H7 (cell line): ENCODE data around the gene ALPL. TPM values are rescaled to one million over a fixed set of nuclear protein-coding genes. Genes with fewer than 3 reads are reported as not detected.

Source experiments
- DNase-seq: peaks from one replicate; pipeline ENCODE4 v3.0.0; 2012
- H3K27me3 ChIP-seq: 2 replicates; pipeline ENCODE4 v1.6.0; 2011; ENCODE audit warnings: mild to moderate bottlenecking, low read length; ENCODE audit not compliant: control insufficient read depth, insufficient read depth
- H3K36me3 ChIP-seq: replicated peaks from 2 replicates; pipeline ENCODE4 v1.5.1; 2011; ENCODE audit warnings: low read length; ENCODE audit not compliant: control insufficient read depth, insufficient read depth
- H3K4me3 ChIP-seq: 2 replicates; pipeline ENCODE4 v1.5.1; 2011; ENCODE audit warnings: low read depth, mild to moderate bottlenecking, control low read depth, low read length, moderate library complexity; ENCODE audit not compliant: insufficient read depth
- total RNA-seq: library from RNA; depleted of rRNA; stranded (reverse); fragments of >200 nt; shearing (Covaris generic); gene quantifications from 2 replicates; pipeline ENCODE4 v1.2.3, GENCODE V29; 2014

Gene ALPL
- total RNA-seq, 1 experiment from 2014 or later: 187 TPM

- Histone ChIP-seq H3K4me3 (no peak overlapping the region), H3K27me3 (no peaks in the 10 kb centered on the region), H3K36me3 (no peaks in the 10 kb centered on the region)
- no peak for DNase-seq
Observed at GRCh38 chr1:21579791-21580190, 70.6 kb downstream of the ALPL start.

DNA sequence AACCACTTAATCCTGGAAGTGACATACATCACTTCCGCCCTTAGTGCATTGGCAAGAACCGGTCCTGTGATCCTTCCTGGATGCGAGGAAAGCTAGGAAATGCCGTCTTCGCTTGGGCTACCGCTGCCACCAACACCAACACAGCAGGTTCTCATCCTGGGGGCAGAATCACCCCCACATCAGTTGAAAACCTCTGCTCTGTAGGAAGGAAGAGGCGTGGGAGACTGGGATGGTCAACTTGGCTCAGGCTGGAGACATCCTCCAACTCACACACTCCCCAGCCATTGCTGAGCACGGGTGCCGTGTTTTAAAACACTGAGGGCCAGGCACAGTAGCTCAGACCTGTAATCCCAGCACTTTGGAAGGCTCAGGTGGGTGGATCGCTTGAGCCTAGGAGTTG lies 74.9 kb downstream of the ALPL start:
- Histone ChIP-seq H3K4me3 (no peak overlapping the region), H3K36me3 (no peaks in the 10 kb centered on the region), H3K27me3 (peaks cover 3% of the 10 kb centered on the region; the same call in 1 of the 2 replicates)
- no peak for DNase-seq

DNA sequence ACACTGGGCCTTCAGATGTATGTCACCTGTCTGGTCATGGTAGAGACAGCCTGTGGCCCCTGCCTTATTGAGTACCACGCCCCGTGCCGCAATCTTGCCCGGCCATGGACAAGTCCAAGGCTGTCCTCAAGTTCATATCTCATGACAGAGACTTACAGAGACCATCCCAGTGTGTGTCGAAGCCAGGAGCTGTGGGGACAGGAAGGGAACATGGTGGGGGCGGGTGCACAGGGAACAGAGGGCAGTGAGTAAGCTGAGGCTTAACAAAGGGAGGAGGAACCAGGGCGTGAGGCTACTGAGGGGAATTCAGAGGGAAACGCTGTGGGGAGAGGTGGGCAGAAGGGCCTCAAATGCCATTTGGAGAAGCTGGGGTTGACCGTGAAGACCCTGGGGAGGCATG lies 75.8 kb downstream of the ALPL start:
- Histone ChIP-seq H3K36me3 (no peaks in the 10 kb centered on the region), H3K4me3 (no peak overlapping the region), H3K27me3 (peaks cover 3% of the 10 kb centered on the region; the same call in 1 of the 2 replicates)
- no peak for DNase-seq

GRCh38 chr1:21586222-21586621 lies 77.0 kb downstream of the ALPL start:
- Histone ChIP-seq H3K27me3 (peaks cover 3% of the 10 kb centered on the region; the same call in 1 of the 2 replicates), H3K36me3 (no peaks in the 10 kb centered on the region), H3K4me3 (no peak overlapping the region)
- DNase-seq: peak; percentile 79

- DNase-seq: peak; percentile 85
- no peaks in the 10 kb centered on the region for H3K36me3 ChIP-seq
- H3K27me3 ChIP-seq: peaks cover 3% of the 10 kb centered on the region; the same call in 1 of the 2 replicates
- no peak overlapping the region for H3K4me3 ChIP-seq
Observed at GRCh38 chr1:21586846-21587601, 77.8 kb downstream of the ALPL start.

DNA sequence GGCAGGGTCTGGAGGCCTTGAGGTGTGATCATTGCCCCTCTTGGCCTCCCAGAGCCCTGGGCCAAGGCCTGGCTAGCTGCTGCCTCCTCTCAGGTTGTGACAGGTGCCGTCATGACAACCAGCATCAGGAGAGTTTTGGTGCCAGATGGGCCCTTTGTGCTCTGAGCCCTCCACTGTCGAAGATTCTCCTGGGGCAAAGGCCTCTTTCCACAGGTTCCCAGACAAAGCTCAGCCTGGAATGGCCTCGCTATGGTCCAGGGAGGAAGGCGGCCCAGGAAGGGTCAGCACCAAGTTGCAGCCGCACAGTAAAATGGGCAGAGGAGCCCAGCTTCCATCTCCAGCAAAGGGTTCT lies 78.4 kb downstream of the ALPL start:
- H3K27me3 ChIP-seq: peaks cover 3% of the 10 kb centered on the region; the same call in 1 of the 2 replicates
- DNase-seq: no peak
- H3K4me3 ChIP-seq: no peak overlapping the region
- H3K36me3 ChIP-seq: no peaks in the 10 kb centered on the region

DNA sequence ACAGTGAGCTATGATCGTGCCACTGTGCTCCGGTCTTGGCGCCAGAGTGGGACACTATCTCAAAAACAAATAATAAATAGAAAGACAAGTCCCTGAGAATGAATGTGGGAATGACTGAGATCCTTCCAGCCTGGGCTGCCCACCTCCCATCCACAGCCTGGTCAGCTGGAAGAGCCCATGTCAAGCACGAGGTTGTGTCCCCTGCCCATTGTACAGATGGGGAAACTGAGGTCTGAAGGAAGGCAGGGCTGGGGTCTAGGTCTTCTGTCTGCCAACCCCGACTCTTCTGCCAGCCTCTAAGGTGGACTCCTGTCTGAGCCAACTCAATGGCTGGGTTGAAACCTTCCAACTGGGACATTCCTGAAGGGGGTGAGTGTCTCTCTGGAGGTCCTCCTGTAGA lies 80.4 kb downstream of the ALPL start:
- no peak for DNase-seq
- H3K36me3 ChIP-seq: no peaks in the 10 kb centered on the region

DNA sequence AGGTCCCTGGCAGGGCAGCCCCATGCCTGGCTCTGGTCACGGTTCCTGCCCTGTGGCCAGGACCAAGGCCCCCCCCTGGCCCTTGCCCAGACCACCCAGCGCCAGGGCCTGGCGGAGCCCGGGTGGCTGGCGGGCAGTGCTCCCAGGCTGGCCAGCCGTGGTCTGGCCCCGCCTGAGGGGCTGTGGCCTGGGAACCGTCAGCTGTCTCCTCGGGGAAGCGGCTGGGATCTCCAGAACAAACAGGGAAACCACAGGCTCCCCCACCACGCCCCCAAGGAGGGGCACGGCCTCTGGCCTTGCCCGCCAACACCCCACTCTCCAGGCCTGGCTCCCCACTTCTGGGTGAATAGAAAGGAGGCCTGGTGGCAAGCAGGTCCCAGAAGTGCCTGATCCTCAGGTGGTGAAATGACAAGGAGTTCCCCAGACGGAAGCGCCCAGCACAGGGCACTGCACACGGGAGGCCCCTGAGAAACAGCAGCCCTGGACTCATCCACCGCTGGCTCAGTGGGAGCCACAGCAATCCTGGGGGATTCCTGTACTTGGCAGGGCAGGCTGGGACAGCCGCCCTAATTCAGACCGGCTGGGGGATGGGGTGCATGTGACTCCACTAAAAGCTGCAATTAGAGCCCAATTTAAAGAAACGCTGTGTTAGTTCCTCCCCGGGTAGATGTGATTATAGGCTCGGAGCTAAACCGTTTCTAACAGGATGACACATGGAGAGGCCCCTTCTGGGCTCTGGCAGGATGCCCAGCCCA lies 81.1 kb downstream of the ALPL start:
- DNase-seq: peak; percentile 74
- peaks cover 3% of the 10 kb centered on the region; the same call in 1 of the 2 replicates for H3K27me3 ChIP-seq
- H3K36me3 ChIP-seq: no peaks in the 10 kb centered on the region
- H3K4me3 ChIP-seq: no peak overlapping the region

More for the DNA sequence above, 80.4 kb downstream of the ALPL start:
- H3K27me3 ChIP-seq: peaks cover 3% of the 10 kb centered on the region; the same call in 1 of the 2 replicates
- no peak overlapping the region for H3K4me3 ChIP-seq

DNA sequence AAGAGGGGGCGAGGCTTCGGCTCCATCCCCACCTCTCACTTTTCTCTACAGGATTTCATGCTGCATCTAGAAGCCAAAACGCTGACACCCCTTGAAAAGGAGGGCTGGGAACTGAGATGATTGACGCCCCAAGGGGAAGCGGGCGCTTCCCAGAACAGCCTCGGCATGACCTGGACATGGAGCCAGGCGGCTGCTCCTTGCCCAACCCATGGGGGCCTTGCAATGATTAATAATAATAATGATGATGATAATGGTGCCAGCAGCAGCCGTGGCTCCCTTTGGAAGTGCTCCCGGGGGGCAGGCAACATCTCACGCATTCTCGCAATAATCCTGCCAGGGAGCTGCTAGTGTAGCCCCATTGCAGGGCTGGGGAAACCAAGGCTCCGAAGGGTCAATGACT lies 81.7 kb downstream of the ALPL start:
- Histone ChIP-seq H3K27me3 (peaks cover 3% of the 10 kb centered on the region; the same call in 1 of the 2 replicates), H3K36me3 (no peaks in the 10 kb centered on the region), H3K4me3 (no peak overlapping the region)
- DNase-seq: no peak

GRCh38 chr1:21592086-21592865 lies 83.1 kb downstream of the ALPL start:
- no peak overlapping the region for H3K4me3 ChIP-seq
- no peaks in the 10 kb centered on the region for H3K36me3 ChIP-seq
- DNase-seq: no peak
- no peaks in the 10 kb centered on the region; the same call in 1 of the 2 replicates for H3K27me3 ChIP-seq

GRCh38 chr1:21593231-21593630 lies 84.0 kb downstream of the ALPL start:
- Histone ChIP-seq H3K36me3 (no peaks in the 10 kb centered on the region), H3K27me3 (no peaks in the 10 kb centered on the region; the same call in 1 of the 2 replicates), H3K4me3 (no peak overlapping the region)
- no peak for DNase-seq

- Histone ChIP-seq H3K4me3 (no peak overlapping the region), H3K27me3 (no peaks in the 10 kb centered on the region; the same call in 1 of the 2 replicates)
- no peak for DNase-seq
Observed at GRCh38 chr1:21594501-21594900, 85.3 kb downstream of the ALPL start.

GRCh38 chr1:21594935-21595897 lies 86.0 kb downstream of the ALPL start:
- DNase-seq: peak; percentile 96

More at GRCh38 chr1:21594501-21594900, 85.3 kb downstream of the ALPL start:
- no peaks in the 10 kb centered on the region for H3K36me3 ChIP-seq

More at GRCh38 chr1:21594935-21595897, 86.0 kb downstream of the ALPL start:
- Histone ChIP-seq H3K36me3 (no peaks in the 10 kb centered on the region), H3K27me3 (no peaks in the 10 kb centered on the region; the same call in 1 of the 2 replicates), H3K4me3 (no peak overlapping the region)
